Testis (tissue), 3 donors: ENCODE results near the gene TSPAN33. TPM values are rescaled to one million over a fixed set of nuclear protein-coding genes. Genes with fewer than 3 reads are reported as not detected.

Source experiments
- DNase-seq: peaks from one replicate; pipeline ENCODE4 v3.0.0-alpha.2; 2019
- H3K27ac ChIP-seq, 2 donors: fragments of 200-600 bp; sonication (generic); one replicate each; pipeline ENCODE4 v1.5.1; 2019
- H3K27me3 ChIP-seq: fragments of 200-600 bp; sonication (generic); one replicate; pipeline ENCODE4 v1.5.1; 2019
- H3K36me3 ChIP-seq: fragments of 200-600 bp; sonication (generic); one replicate; pipeline ENCODE4 v1.5.1; 2017; ENCODE audit warnings: low read depth; ENCODE audit errors: missing control alignments
- H3K4me1 ChIP-seq: fragments of 200-600 bp; sonication (generic); one replicate; pipeline ENCODE4 v1.5.1; 2019
- H3K4me3 ChIP-seq, 2 donors: fragments of 200-600 bp; sonication (generic); one replicate each; pipeline ENCODE4 v1.5.1; 2017 to 2019
- H3K9me3 ChIP-seq: fragments of 200-600 bp; sonication (generic); one replicate; pipeline ENCODE4 v1.5.1; 2017
- POLR2A ChIP-seq: fragments of 450-650 bp; IDR thresholded peaks from one replicate; pipeline ENCODE4 v1.6.1; 2017; ENCODE audit warnings: antibody characterized with exemption, mild to moderate bottlenecking, moderate library complexity
- WGBS, 2 donors: methylation state at CpG; one replicate each; pipeline ENCODE4 v1.1.5; 2018; 5-methylcytosine and 5-hydroxymethylcytosine counted together
- intact Hi-C: fragments of 100-400 bp; cut with DNase I; formaldehyde crosslinking; loops from one replicate; pipeline ENCODE4 v1.15.1; 2023; ENCODE audit warnings: low total_unique reads
- polyA plus RNA-seq: library from polyadenylated mRNA; stranded (reverse); fragments of 350-450 nt; fragmentation: Illumina TruSeq; extraction: RNeasy Lipid Tissue Mini Kit (QIAGEN cat#74804); gene quantifications from one replicate; pipeline ENCODE4 v1.2.3, GENCODE V29; 2014; ENCODE audit warnings: low read depth, low replicate concordance; ENCODE audit not compliant: insufficient read depth
- total RNA-seq, 2 donors: library from RNA; depleted of rRNA; stranded (reverse); fragments of >200 nt; gene quantifications; one replicate each; pipeline ENCODE4 v1.2.3, GENCODE V29; 2016
- TF ChIP-seq, protein P1 (sequence below), 3 experiments: fragments of 450-650 bp in 2 of 3; fragments of 200-600 bp in 1 of 3; sonication (generic) in 1 of 3; IDR thresholded peaks; one replicate each; pipeline ENCODE4 v1.5.1; 2016 to 2019; ENCODE audit warnings: antibody characterized with exemption in 3 of 3, mild to moderate bottlenecking in 2 of 3, moderate library complexity in 1 of 3

The TSPAN33 gene
- total and polyA plus RNA-seq, 3 donors from 2014 or later, result 25.7 to 35.9 (median 35.7) TPM

DNA sequence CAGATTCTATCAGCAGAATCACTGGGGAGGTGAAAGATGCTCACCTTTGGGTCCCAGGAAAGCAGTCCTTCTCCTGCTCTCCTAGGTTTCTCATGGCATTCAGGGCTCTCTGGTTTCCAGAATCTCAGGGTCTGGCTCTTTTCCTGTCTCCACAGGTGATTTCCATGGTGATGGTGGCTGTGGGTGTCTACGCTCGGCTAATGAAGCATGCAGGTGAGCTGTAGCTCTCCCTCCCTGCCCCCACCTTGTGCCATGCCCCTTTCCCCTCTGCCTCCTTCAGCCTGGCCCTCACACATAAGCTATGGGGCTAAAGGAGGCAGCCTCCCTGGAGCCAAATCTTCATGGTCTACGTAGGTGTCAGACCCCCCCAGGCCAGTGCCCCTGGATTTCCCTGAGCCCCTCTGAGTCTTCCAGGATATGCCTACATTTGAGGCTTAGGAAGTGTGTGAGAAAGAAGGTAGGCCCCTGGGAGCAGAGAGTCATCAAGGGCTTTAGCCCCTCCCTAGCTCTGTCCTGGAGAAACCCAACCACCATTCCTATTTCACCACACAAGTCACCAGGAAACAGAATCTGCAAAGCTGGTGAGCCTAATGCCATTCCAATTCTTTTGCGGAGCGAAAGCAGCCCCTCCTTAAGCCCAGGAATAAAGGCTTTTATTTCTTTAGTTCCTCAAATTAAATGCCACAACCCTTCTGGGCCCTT lies 17.2 kb downstream of the TSPAN33 start:
- Histone ChIP-seq H3K27ac (no peak overlapping the region), H3K27me3 (no peaks in the 10 kb centered on the region), H3K4me1 (no peaks in the 10 kb centered on the region), H3K4me3 (no peak overlapping the region), H3K36me3 (no peaks in the 10 kb centered on the region), H3K9me3 (no peaks in the 10 kb centered on the region)
- DNase-seq, result no peak
- TF ChIP-seq, protein P1, sequence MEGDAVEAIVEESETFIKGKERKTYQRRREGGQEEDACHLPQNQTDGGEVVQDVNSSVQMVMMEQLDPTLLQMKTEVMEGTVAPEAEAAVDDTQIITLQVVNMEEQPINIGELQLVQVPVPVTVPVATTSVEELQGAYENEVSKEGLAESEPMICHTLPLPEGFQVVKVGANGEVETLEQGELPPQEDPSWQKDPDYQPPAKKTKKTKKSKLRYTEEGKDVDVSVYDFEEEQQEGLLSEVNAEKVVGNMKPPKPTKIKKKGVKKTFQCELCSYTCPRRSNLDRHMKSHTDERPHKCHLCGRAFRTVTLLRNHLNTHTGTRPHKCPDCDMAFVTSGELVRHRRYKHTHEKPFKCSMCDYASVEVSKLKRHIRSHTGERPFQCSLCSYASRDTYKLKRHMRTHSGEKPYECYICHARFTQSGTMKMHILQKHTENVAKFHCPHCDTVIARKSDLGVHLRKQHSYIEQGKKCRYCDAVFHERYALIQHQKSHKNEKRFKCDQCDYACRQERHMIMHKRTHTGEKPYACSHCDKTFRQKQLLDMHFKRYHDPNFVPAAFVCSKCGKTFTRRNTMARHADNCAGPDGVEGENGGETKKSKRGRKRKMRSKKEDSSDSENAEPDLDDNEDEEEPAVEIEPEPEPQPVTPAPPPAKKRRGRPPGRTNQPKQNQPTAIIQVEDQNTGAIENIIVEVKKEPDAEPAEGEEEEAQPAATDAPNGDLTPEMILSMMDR (IDR thresholded peaks at IDR 0.05), result no peak
- WGBS, 2 donors, result 91 to 97% methylated on average over 5 of the region's 5 CpGs
- intact Hi-C loops, result no loop called here

DNA sequence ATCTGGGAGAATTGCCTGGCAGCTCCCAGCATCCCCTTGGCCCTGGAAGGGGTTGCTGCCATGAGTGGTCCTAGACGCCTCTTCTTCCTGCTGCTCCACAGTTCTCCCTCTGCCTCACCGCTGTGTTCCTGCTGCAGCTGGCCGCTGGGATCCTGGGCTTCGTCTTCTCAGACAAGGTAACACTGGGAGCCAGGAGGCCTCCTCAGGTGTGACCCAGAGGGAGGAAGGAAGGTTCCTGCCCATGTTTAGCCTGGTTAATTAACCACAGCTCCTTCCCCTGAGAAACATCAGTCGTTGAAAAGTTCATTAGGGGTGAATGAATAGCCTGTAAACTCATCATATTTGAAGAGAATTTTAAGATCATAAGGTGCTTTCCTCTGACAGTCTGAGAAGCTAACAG lies 18.2 kb downstream of the TSPAN33 start:
- Histone ChIP-seq H3K4me3 (no peak overlapping the region), H3K36me3 (no peaks in the 10 kb centered on the region), H3K9me3 (no peaks in the 10 kb centered on the region), H3K27ac (no peak overlapping the region), H3K4me1 (no peaks in the 10 kb centered on the region), H3K27me3 (no peaks in the 10 kb centered on the region)
- TF ChIP-seq, protein P1 (IDR thresholded peaks at IDR 0.05), result no peak
- no peak for TF ChIP-seq POLR2A
- 84% methylated on average over 5 of the region's 5 CpGs for WGBS, 2 donors
- DNase-seq, result no peak
- intact Hi-C loops, result no loop called here

DNA sequence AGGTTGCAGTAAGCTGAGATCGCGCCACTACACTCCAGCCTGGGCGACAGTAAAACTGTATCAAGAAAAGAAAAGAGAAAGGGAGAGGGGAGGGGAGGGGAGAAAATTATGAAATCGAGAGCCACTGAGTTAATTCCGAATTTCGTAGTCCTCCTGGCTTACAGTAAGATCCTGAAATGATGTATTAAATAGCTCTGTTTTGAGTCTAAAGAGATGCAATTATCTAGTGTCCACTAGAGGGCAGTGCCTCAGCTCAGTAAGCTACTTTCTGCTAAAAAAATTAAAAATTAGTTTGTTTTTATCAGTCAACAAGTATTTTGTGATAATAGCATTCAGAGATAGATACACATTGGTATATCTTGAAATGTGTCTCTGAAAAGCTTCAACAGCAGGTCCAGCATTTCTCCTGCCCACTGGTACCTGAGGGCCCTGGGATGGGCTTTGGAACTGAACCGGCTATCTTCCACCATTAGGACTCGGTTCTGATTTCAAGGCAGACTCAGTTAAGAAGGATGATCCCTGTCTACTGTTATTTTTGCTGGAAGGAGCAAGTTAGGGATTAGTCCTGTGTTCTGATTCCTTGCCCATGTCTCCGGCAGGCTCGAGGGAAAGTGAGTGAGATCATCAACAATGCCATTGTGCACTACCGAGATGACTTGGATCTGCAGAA lies 19.5 kb downstream of the TSPAN33 start:
- H3K4me1 ChIP-seq, result no peaks in the 10 kb centered on the region
- DNase-seq, result no peak
- H3K36me3 ChIP-seq, result no peaks in the 10 kb centered on the region
- no peak overlapping the region for H3K4me3 ChIP-seq
- TF ChIP-seq POLR2A, result no peak
- TF ChIP-seq, protein P1 (IDR thresholded peaks at IDR 0.05), result peak; percentile 69 to 91 (median 81)
- 60 to 63% methylated on average over 11 of the region's 11 CpGs for WGBS, 2 donors
- H3K9me3 ChIP-seq, result no peaks in the 10 kb centered on the region
- intact Hi-C loops, result no loop called here
- no peak overlapping the region for H3K27ac ChIP-seq
- no peaks in the 10 kb centered on the region for H3K27me3 ChIP-seq

DNA sequence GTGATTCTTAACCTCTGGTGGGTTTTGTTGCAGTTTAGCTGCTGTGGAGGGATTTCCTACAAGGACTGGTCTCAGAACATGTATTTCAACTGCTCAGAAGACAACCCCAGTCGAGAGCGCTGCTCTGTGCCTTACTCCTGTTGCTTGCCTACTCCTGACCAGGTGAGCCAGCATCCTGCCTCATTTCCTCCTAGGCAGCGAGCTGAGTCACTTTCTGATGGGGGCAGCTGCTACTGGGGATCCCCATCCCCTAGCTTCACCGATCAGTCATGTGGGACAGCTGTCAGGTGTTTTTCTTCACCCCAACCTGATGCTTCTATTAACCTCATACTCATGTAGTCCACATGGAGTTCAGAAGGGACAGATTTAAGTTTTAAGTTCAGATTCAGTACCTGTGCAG lies 22.2 kb downstream of the TSPAN33 start:
- no peaks in the 10 kb centered on the region for H3K36me3 ChIP-seq
- no peak overlapping the region for H3K4me3 ChIP-seq
- intact Hi-C loops, result no loop called here
- TF ChIP-seq, protein P1 (IDR thresholded peaks at IDR 0.05), result no peak
- TF ChIP-seq POLR2A, result no peak
- H3K27me3 ChIP-seq, result no peaks in the 10 kb centered on the region
- 94 to 98% methylated on average over 4 of the region's 4 CpGs for whole genome bisulfite sequencing, 2 donors
- H3K4me1 ChIP-seq, result peaks cover 19% of the 10 kb centered on the region
- DNase-seq, result no peak
- H3K27ac ChIP-seq, result no peak overlapping the region
- H3K9me3 ChIP-seq, result no peaks in the 10 kb centered on the region
